IMR-90 (cell line): ENCODE data around the gene PEA15. TPM values are rescaled to one million over a fixed set of nuclear protein-coding genes. Genes with fewer than 3 reads are reported as not detected.

Experiments
- ATAC-seq: fragments of 200-7000 bp; cut with Tn5 transposase; 2 replicates; pipeline ENCODE4 v1.9.1; 2020; ENCODE audit warnings: low read depth, mild to moderate bottlenecking, moderate library complexity
- BruUV-seq: library from RNA; stranded (reverse); fragments of 400-500 nt; replicated peaks from 2 replicates; lab custom pipeline; 2021; lab: Mats Ljungman, UMichigan
- CTCF ChIA-PET: fragments of 300-600 bp; formaldehyde crosslinking; extraction: SDS; loops from one replicate; lab custom pipeline; 2021; ENCODE audit warnings: antibody characterized with exemption; lab: Yijun Ruan, JAX
- POLR2A ChIA-PET: fragments of 300-600 bp; sonication (Branson Sonifier 250); formaldehyde crosslinking; loops from one replicate; lab custom pipeline; 2022; ENCODE audit warnings: antibody characterized with exemption; ENCODE audit not compliant: unreplicated experiment; lab: Charles Lee
- DNase-seq: peaks from one replicate; pipeline ENCODE4 v3.0.0; 2013
- H2AFZ ChIP-seq: replicated peaks from 2 replicates; pipeline ENCODE3; 2013; ENCODE audit warnings: low read length, mild to moderate bottlenecking; ENCODE audit not compliant: poor library complexity
- H2AK5ac ChIP-seq: 2 replicates; pipeline ENCODE4 v1.6.1; 2013; ENCODE audit warnings: low read depth, low read length, inconsistent platforms
- H2AK9ac ChIP-seq: replicated peaks from 2 replicates; pipeline ENCODE3; 2013; ENCODE audit warnings: mild to moderate bottlenecking, low read depth, low read length, moderate library complexity; ENCODE audit not compliant: poor library complexity
- H2BK120ac ChIP-seq: 2 replicates; pipeline ENCODE4 v1.6.1; 2013; ENCODE audit warnings: low read depth, low read length, inconsistent platforms
- H2BK15ac ChIP-seq: 3 replicates; pipeline ENCODE4 v1.6.1; 2013; ENCODE audit warnings: low read depth, low read length, inconsistent platforms
- H2BK20ac ChIP-seq: 2 replicates; pipeline ENCODE4 v1.6.1; 2013; ENCODE audit warnings: low read depth, mild to moderate bottlenecking, inconsistent platforms, low read length, moderate library complexity
- H2BK5ac ChIP-seq: 2 replicates; pipeline ENCODE4 v1.6.1; 2013; ENCODE audit warnings: mild to moderate bottlenecking, low read depth, low read length, inconsistent platforms; ENCODE audit not compliant: poor library complexity, severe bottlenecking
- H3K14ac ChIP-seq: replicated peaks from 2 replicates; pipeline ENCODE4 v1.6.1; 2013; ENCODE audit warnings: low read depth, low read length, inconsistent platforms
- H3K18ac ChIP-seq: 2 replicates; pipeline ENCODE4 v1.6.1; 2013; ENCODE audit warnings: low read depth, low read length, control low read depth
- H3K23ac ChIP-seq: 2 replicates; pipeline ENCODE4 v1.6.1; 2013; ENCODE audit warnings: low read depth, low read length, inconsistent platforms
- H3K27ac ChIP-seq: 2 replicates; pipeline ENCODE4 v1.5.1; 2013; ENCODE audit warnings: mild to moderate bottlenecking, control low read depth, low read length; ENCODE audit not compliant: insufficient read depth
- H3K27me3 ChIP-seq: 2 replicates; pipeline ENCODE4 v1.6.1; 2013; ENCODE audit warnings: low read length; ENCODE audit not compliant: control insufficient read depth, insufficient read depth
- H3K36me3 ChIP-seq: 2 replicates; pipeline ENCODE4 v1.6.1; 2013; ENCODE audit warnings: low read length, mixed read lengths; ENCODE audit not compliant: control insufficient read depth, insufficient read depth
- H3K4ac ChIP-seq: 2 replicates; pipeline ENCODE4 v1.6.1; 2013; ENCODE audit warnings: low read depth, low read length, inconsistent platforms
- H3K4me1 ChIP-seq: 2 replicates; pipeline ENCODE4 v1.6.1; 2013; ENCODE audit warnings: low read length, mixed read lengths; ENCODE audit not compliant: control insufficient read depth, insufficient read depth
- H3K4me2 ChIP-seq: 2 replicates; pipeline ENCODE4 v1.6.1; 2013; ENCODE audit warnings: low read depth, mild to moderate bottlenecking, control low read depth, low read length, moderate library complexity
- H3K4me3 ChIP-seq: 2 replicates; pipeline ENCODE4 v1.5.1; 2013; ENCODE audit warnings: low read depth, mild to moderate bottlenecking, control low read depth, low read length, moderate library complexity; ENCODE audit not compliant: insufficient read depth
- H3K56ac ChIP-seq: 2 replicates; pipeline ENCODE4 v1.6.1; 2013; ENCODE audit warnings: low read length, inconsistent platforms; ENCODE audit not compliant: insufficient read depth; ENCODE audit errors: extremely low read depth
- H3K79me1 ChIP-seq, 2 experiments: 2 replicates each; pipeline ENCODE4 v1.6.1; 2013; ENCODE audit warnings: low read length in 2 of 2, inconsistent platforms in 1 of 2, low read depth in 1 of 2
- H3K9ac ChIP-seq: 2 replicates; pipeline ENCODE4 v1.6.1; 2013; ENCODE audit warnings: low read depth, low read length, control low read depth
- H3K9me1 ChIP-seq: 2 replicates; pipeline ENCODE4 v1.6.1; 2013; ENCODE audit warnings: low read length, inconsistent platforms; ENCODE audit not compliant: insufficient read depth
- H3K9me3 ChIP-seq: 2 replicates; pipeline ENCODE4 v1.6.1; 2013; ENCODE audit warnings: low read length; ENCODE audit not compliant: control insufficient read depth, insufficient read depth
- H4K20me1 ChIP-seq: 2 replicates; pipeline ENCODE4 v1.6.1; 2013; ENCODE audit warnings: low read length, inconsistent platforms; ENCODE audit not compliant: insufficient read depth
- H4K5ac ChIP-seq: 2 replicates; pipeline ENCODE4 v1.6.1; 2013; ENCODE audit warnings: mild to moderate bottlenecking, low read depth, low read length, control low read depth
- H4K8ac ChIP-seq, 2 experiments: 2 replicates each; pipeline ENCODE4 v1.6.1; 2013; ENCODE audit warnings: low read depth in 2 of 2, low read length in 2 of 2, control low read depth in 1 of 2, inconsistent platforms in 1 of 2
- H4K91ac ChIP-seq: 2 replicates; pipeline ENCODE4 v1.6.1; 2013; ENCODE audit warnings: low read depth, low read length, inconsistent platforms; ENCODE audit not compliant: insufficient read depth
- NFE2L2 ChIP-seq: fragments of 150-350 bp; IDR thresholded peaks from 2 replicates; pipeline ENCODE4 v1.6.1; 2016; ENCODE audit warnings: low read depth, mild to moderate bottlenecking, low read length
- WGBS, 2 experiments: methylation state at CpG; one replicate each; pipeline versions ENCODE4 v1.1.5 to v1.1.7; 2013; ENCODE audit warnings: missing lambda C conversion rate in 2 of 2; ENCODE audit not compliant: insufficient read length in 1 of 2; ENCODE audit errors: extremely low coverage in 2 of 2; 5-methylcytosine and 5-hydroxymethylcytosine counted together
- dilution Hi-C: fragments of 300-500 bp; cut with HindIII; formaldehyde crosslinking; loops from one replicate; pipeline ENCODE4 v1.14.3; 2018; ENCODE audit warnings: low sequenced_read_pairs; ENCODE audit not compliant: unreplicated experiment
- in situ Hi-C: fragments of 300-500 bp; cut with MboI; formaldehyde crosslinking; loops from 3 replicates; pipeline ENCODE4 v1.14.3; 2019; ENCODE audit warnings: low sequenced_read_pairs, inconsistent platforms, mixed read lengths
- intact Hi-C: fragments of 100-400 bp; cut with micrococcal nuclease; formaldehyde crosslinking; loops from 2 replicates; pipeline ENCODE4 v1.10.0; 2022
- polyA plus RNA-seq, 3 experiments: library from polyadenylated mRNA; depleted of rRNA; stranded (reverse); fragments of >200 nt; gene quantifications; 2 replicates each; pipeline ENCODE4 v1.2.3, GENCODE V29; 2012; ENCODE audit warnings: low replicate concordance in 1 of 3
- total RNA-seq: library from RNA; depleted of rRNA; stranded (reverse); fragments of >200 nt; gene quantifications from 2 replicates; pipeline ENCODE4 v1.2.3, GENCODE V29; 2012

PEA15 gene
- total and polyA plus RNA-seq, 2 of the 4 experiments (the other 2 are of a cell fraction), result 296 to 754 TPM

DNA sequence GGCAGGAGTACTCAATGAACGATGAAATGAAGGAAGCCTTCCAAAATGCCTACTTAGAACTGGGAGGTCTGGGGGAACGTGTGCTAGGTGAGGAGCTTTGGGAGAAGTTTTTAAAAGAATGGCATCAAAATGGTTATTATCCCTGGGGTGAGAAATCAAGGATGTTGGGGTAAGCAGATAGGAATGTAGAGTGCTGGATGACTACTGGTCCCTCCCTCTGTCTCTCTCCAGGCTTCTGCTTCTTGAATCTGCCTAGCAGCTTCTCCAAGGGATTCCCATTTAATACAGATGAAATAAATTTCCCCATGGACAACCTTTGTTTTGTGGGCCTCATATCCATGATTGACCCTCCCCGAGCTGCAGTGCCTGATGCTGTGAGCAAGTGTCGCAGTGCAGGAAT, 33.8 kb upstream of the PEA15 start:
- TF ChIP-seq NFE2L2, result no peak
- no peak overlapping the region for H4K8ac ChIP-seq
- H3K9ac ChIP-seq, result no peak overlapping the region
- no peak overlapping the region for H3K56ac ChIP-seq
- H3K23ac ChIP-seq, result no peak overlapping the region
- H3K9me3 ChIP-seq, result no peaks in the 10 kb centered on the region; the same call in 1 of the 2 replicates
- no peak overlapping the region for H2BK15ac ChIP-seq
- ChIA-PET CTCF (no interaction called here), POLR2A (no interaction called here)
- no peak overlapping the region for H3K27ac ChIP-seq
- WGBS, 2 experiments, result no CpG with 5 or more reads among the region's 4 CpGs
- H2BK120ac ChIP-seq, result no peak overlapping the region
- 0 out of 2 replicates have a peak, but pooled peaks cover 2% of the 10 kb centered on the region for H3K4me1 ChIP-seq
- H3K4ac ChIP-seq, result no peak overlapping the region
- H2BK20ac ChIP-seq, result no peak overlapping the region
- no peak overlapping the region for H3K4me3 ChIP-seq
- BruUV-seq, result no TSS peak
- H4K20me1 ChIP-seq, result no peaks in the 10 kb centered on the region
- ATAC-seq (peak; percentile 85), DNase-seq (peak; percentile 32)
- H3K14ac ChIP-seq, result no peak overlapping the region
- no peak overlapping the region for H4K5ac ChIP-seq
- no peak overlapping the region for H2AFZ ChIP-seq
- intact Hi-C loops (no loop called here), in situ Hi-C loops (no loop called here), dilution Hi-C loops (no loop called here)
- no peaks in the 10 kb centered on the region for H3K79me1 ChIP-seq
- H2AK5ac ChIP-seq, result no peak overlapping the region
- no peak overlapping the region for H3K18ac ChIP-seq
- H3K4me2 ChIP-seq, result no peak overlapping the region
- no peak overlapping the region for H2BK5ac ChIP-seq
- no peaks in the 10 kb centered on the region for H3K36me3 ChIP-seq
- peaks cover 49% of the 10 kb centered on the region for H3K27me3 ChIP-seq
- H4K91ac ChIP-seq, result no peak overlapping the region
- H3K9me1 ChIP-seq, result no peaks in the 10 kb centered on the region
- H2AK9ac ChIP-seq, result no peak overlapping the region
